GM18505 (cell line): ENCODE measurements around the gene LRRC7.

Source experiments
- ATAC-seq: cut with Tn5 transposase; IDR thresholded peaks from one replicate; pipeline ENCODE4 v1.9.1; 2021; ENCODE audit not compliant: unreplicated experiment
- POLR2A ChIP-seq: IDR thresholded peaks from 4 replicates; pipeline ENCODE4 v1.6.1; 2011; ENCODE audit warnings: borderline replicate concordance; ENCODE audit not compliant: insufficient read depth, insufficient read length; ENCODE audit errors: extremely low read depth

Gene LRRC7

GRCh38 chr1:69567652-69568420 is at the start of gene LRRC7:
Gene LRRC7, plus strand, starts transcription at chr1:69567922. Its CDS starts 718 bp downstream, at chr1:69568640.
- no peak for ATAC-seq

GRCh38 chr1:69519006-69519405 is 48.7 kb upstream of the LRRC7 start:
- ATAC-seq: no peak
- no peak for TF ChIP-seq POLR2A

More at GRCh38 chr1:69567652-69568420, at the start of gene LRRC7:
- TF ChIP-seq POLR2A: no peak

GRCh38 chr1:69520326-69520725 is 47.4 kb upstream of the LRRC7 start:
- no peak for ATAC-seq
- no peak for TF ChIP-seq POLR2A

- TF ChIP-seq POLR2A: no peak
- no peak for ATAC-seq
Observed at GRCh38 chr1:69523032-69523431, 44.7 kb upstream of the LRRC7 start.

GRCh38 chr1:69523461-69523860 is 44.3 kb upstream of the LRRC7 start:
- ATAC-seq: no peak
- TF ChIP-seq POLR2A: no peak

- no peak for ATAC-seq
- no peak for TF ChIP-seq POLR2A
Observed at GRCh38 chr1:69524015-69524414, 43.7 kb upstream of the LRRC7 start.

GRCh38 chr1:69527273-69527672 is 40.4 kb upstream of the LRRC7 start:
- no peak for TF ChIP-seq POLR2A
- ATAC-seq: no peak

- ATAC-seq: no peak
- TF ChIP-seq POLR2A: no peak
Observed at GRCh38 chr1:69528376-69528775, 39.3 kb upstream of the LRRC7 start.

GRCh38 chr1:69533343-69533742 is 34.4 kb upstream of the LRRC7 start:
- ATAC-seq: no peak
- no peak for TF ChIP-seq POLR2A

GRCh38 chr1:69534829-69535228 is 32.9 kb upstream of the LRRC7 start:
- no peak for TF ChIP-seq POLR2A
- no peak for ATAC-seq

GRCh38 chr1:69535490-69535889 is 32.2 kb upstream of the LRRC7 start:
- no peak for ATAC-seq
- no peak for TF ChIP-seq POLR2A

GRCh38 chr1:69540052-69540451 is 27.7 kb upstream of the LRRC7 start:
- no peak for TF ChIP-seq POLR2A
- no peak for ATAC-seq

GRCh38 chr1:69551476-69552324 is 16.0 kb upstream of the LRRC7 start:
- ATAC-seq: no peak
- no peak for TF ChIP-seq POLR2A

GRCh38 chr1:69553726-69554125 is 14.0 kb upstream of the LRRC7 start:
- TF ChIP-seq POLR2A: no peak
- ATAC-seq: no peak
